K562 (cell line): ENCODE data around the gene VEZF1. TPM values are rescaled to one million over a fixed set of nuclear protein-coding genes. Genes with fewer than 3 reads are reported as not detected.

ENCODE experiments used
- ETV6 ChIP-seq, 3 experiments: fragments of 150-350 bp in 1 of 3; sonication (generic) in 1 of 3; formaldehyde crosslinking in 1 of 3; IDR thresholded peaks; 2 replicates each; pipeline versions ENCODE4 v1.6.1 to v1.8.0; 2014 to 2022; ENCODE audit warnings: borderline replicate concordance in 2 of 3, low read depth in 2 of 3, antibody characterized with exemption in 1 of 3, low read length in 1 of 3, mild to moderate bottlenecking in 1 of 3, missing genetic modification reagents in 1 of 3
- NFE2 ChIP-seq: IDR thresholded peaks from 2 replicates; pipeline ENCODE4 v1.6.1; 2014; ENCODE audit warnings: antibody characterized with exemption, low read depth
- POLR3A ChIP-seq: IDR thresholded peaks from 2 replicates; pipeline ENCODE4 v1.6.1; 2011; ENCODE audit warnings: borderline replicate concordance, mild to moderate bottlenecking, moderate library complexity; ENCODE audit not compliant: insufficient read length, insufficient read depth; ENCODE audit errors: extremely low read depth
- ZNF263 ChIP-seq: sonication (generic); formaldehyde crosslinking; IDR thresholded peaks from 2 replicates; pipeline ENCODE4 v1.8.0; 2022; ENCODE audit warnings: mild to moderate bottlenecking, missing genetic modification reagents, borderline replicate concordance
- ZNF766 ChIP-seq: fragments of 200-800 bp; sonication (Bioruptor generic); conservative IDR thresholded peaks from 2 replicates; pipeline ENCODE4 v1.6.1; 2016; ENCODE audit warnings: missing genetic modification characterization, missing compliant biosample characterization
- polyA plus RNA-seq, 8 experiments: library from polyadenylated mRNA; depleted of rRNA in 4 of 8; stranded (reverse) in 5 of 8; unstranded in 3 of 8; fragments of >200 nt; fragmentation: Nextera tagmentation in 2 of 8; fragmentation: Illumina TruSeq in 1 of 8; extraction: Ambion mirVana in 2 of 8; extraction: Trizol in 1 of 8; gene quantifications; 2 replicates each; pipeline versions ENCODE4 v1.2.1 to v1.2.3, GENCODE V29; 2011 to 2014; ENCODE audit warnings: inconsistent platforms in 1 of 8, missing spikeins in 1 of 8
- total RNA-seq, 7 experiments: library from RNA; depleted of rRNA in 6 of 7; stranded (reverse); fragments of >200 nt in 6 of 7; fragmentation: Illumina TruSeq in 2 of 7; extraction: Trizol in 2 of 7; gene quantifications; 2 replicates each; pipeline versions ENCODE4 v1.2.1 to v1.2.3, GENCODE V29; 2011 to 2021; ENCODE audit warnings: low replicate concordance in 1 of 7
- TF ChIP-seq, protein P1 (sequence below): fragments of 250-450 bp; sonication (Bioruptor Pico); IDR thresholded peaks from 2 replicates; pipeline ENCODE4 v1.8.0; 2022; ENCODE audit warnings: inconsistent platforms, mild to moderate bottlenecking, moderate library complexity, borderline replicate concordance
- TF ChIP-seq, protein P2 (sequence below), 2 experiments: IDR thresholded peaks in 1 of 2; conservative IDR thresholded peaks in 1 of 2; 2 replicates each; pipeline ENCODE4 v1.6.1; 2016; ENCODE audit warnings: low read depth in 2 of 2, mild to moderate bottlenecking in 1 of 2, missing compliant biosample characterization in 1 of 2, missing genetic modification characterization in 1 of 2, moderate library complexity in 1 of 2
- TF ChIP-seq, protein P3 (sequence below): fragments of 250-450 bp; sonication (Bioruptor Pico); IDR thresholded peaks from 2 replicates; pipeline ENCODE4 v1.8.0; 2022; ENCODE audit warnings: inconsistent platforms
- TF ChIP-seq, protein P4 (sequence below): fragments of 450-650 bp; IDR thresholded peaks from 2 replicates; pipeline ENCODE4 v1.6.1; 2016; ENCODE audit warnings: antibody characterized with exemption

VEZF1 gene
- total and polyA plus RNA-seq, 9 of the 15 experiments (the other 6 are each of a cell fraction or from before 2014, with no cell fraction given), result 9.5 to 33.4 (median 22.1) TPM

DNA sequence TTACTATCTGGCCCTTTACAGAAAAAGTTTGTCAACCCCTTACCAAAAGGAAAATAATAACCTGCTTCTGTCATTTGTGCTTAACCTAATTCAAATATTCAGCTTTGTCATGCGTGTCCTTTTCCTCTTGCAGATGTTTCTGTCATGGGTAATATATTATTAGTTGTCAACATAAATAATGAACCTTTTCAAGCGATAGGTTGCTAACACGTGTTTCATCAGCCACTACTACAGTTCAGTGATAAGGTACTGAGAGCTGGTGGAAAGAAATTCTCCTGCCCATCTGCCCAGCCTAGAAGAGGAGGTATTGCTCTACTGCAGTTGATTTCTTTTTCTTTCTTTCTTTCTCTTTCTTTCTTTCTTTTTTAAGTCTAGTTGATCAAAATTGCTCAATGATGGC, 31.0 kb upstream of the VEZF1 start (continued):
- no peak for TF ChIP-seq POLR3A
- TF ChIP-seq, protein P1, sequence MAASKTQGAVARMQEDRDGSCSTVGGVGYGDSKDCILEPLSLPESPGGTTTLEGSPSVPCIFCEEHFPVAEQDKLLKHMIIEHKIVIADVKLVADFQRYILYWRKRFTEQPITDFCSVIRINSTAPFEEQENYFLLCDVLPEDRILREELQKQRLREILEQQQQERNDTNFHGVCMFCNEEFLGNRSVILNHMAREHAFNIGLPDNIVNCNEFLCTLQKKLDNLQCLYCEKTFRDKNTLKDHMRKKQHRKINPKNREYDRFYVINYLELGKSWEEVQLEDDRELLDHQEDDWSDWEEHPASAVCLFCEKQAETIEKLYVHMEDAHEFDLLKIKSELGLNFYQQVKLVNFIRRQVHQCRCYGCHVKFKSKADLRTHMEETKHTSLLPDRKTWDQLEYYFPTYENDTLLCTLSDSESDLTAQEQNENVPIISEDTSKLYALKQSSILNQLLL (CRISPR knock-in tag), result no peak
- no peak for TF ChIP-seq ETV6 (IDR thresholded peaks at IDR 0.05; ENCODE audit: borderline replicate concordance in 1 of 2, low read depth in 2 of 2, low read length in 1 of 2)
- no peak for TF ChIP-seq ETV6 (CRISPR knock-in tag; IDR thresholded peaks at IDR 0.05; ENCODE audit: borderline replicate concordance)
- no peak for TF ChIP-seq ZNF263 (CRISPR knock-in tag)
- 0 out of 2 replicates have a peak, but pooled peaks have one; percentile 3 for TF ChIP-seq NFE2
- TF ChIP-seq ZNF766 (CRISPR knock-in tag), result no peak
- TF ChIP-seq, protein P2, sequence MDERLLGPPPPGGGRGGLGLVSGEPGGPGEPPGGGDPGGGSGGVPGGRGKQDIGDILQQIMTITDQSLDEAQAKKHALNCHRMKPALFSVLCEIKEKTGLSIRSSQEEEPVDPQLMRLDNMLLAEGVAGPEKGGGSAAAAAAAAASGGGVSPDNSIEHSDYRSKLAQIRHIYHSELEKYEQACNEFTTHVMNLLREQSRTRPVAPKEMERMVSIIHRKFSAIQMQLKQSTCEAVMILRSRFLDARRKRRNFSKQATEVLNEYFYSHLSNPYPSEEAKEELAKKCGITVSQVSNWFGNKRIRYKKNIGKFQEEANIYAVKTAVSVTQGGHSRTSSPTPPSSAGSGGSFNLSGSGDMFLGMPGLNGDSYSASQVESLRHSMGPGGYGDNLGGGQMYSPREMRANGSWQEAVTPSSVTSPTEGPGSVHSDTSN (CRISPR knock-in tag; IDR thresholded peaks at IDR 0.05; ENCODE audit: low read depth), result no peak
- TF ChIP-seq, protein P2 (tag; conservative IDR thresholded peaks at IDR 0.05; ENCODE audit: low read depth), result peak; percentile 95
- TF ChIP-seq, protein P3, sequence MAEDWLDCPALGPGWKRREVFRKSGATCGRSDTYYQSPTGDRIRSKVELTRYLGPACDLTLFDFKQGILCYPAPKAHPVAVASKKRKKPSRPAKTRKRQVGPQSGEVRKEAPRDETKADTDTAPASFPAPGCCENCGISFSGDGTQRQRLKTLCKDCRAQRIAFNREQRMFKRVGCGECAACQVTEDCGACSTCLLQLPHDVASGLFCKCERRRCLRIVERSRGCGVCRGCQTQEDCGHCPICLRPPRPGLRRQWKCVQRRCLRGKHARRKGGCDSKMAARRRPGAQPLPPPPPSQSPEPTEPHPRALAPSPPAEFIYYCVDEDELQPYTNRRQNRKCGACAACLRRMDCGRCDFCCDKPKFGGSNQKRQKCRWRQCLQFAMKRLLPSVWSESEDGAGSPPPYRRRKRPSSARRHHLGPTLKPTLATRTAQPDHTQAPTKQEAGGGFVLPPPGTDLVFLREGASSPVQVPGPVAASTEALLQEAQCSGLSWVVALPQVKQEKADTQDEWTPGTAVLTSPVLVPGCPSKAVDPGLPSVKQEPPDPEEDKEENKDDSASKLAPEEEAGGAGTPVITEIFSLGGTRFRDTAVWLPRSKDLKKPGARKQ (CRISPR knock-in tag), result no peak
- TF ChIP-seq, protein P4, sequence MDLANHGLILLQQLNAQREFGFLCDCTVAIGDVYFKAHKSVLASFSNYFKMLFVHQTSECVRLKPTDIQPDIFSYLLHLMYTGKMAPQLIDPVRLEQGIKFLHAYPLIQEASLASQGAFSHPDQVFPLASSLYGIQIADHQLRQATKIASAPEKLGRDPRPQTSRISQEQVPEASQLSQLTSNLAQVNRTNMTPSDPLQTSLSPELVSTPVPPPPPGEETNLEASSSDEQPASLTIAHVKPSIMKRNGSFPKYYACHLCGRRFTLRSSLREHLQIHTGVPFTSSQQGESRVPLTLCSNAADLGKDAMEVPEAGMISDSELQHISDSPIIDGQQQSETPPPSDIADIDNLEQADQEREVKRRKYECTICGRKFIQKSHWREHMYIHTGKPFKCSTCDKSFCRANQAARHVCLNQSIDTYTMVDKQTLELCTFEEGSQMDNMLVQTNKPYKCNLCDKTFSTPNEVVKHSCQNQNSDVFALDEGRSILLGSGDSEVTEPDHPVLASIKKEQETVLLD, result no peak
